H9 (cell line): ENCODE data around the gene SLC33A1. TPM values are rescaled to one million over a fixed set of nuclear protein-coding genes. Genes with fewer than 3 reads are reported as not detected.

Source experiments
- DNase-seq: peaks from one replicate; pipeline ENCODE4 v3.0.0-alpha.2; 2017
- H2AFZ ChIP-seq: one replicate; pipeline ENCODE4 v1.6.1; 2013; ENCODE audit warnings: mild to moderate bottlenecking, low read length, control low read depth, moderate library complexity
- H2AK5ac ChIP-seq: 2 replicates; pipeline ENCODE4 v1.6.1; 2013; ENCODE audit warnings: low read length, control low read depth, mixed read lengths; ENCODE audit not compliant: insufficient read length
- H2BK120ac ChIP-seq: one replicate; pipeline ENCODE4 v1.6.1; 2013; ENCODE audit warnings: low read depth, mild to moderate bottlenecking, low read length, control low read depth, inconsistent platforms; ENCODE audit not compliant: poor library complexity, severe bottlenecking
- H2BK12ac ChIP-seq: 2 replicates; pipeline ENCODE4 v1.6.1; 2013; ENCODE audit warnings: low read length, control low read depth, mixed read lengths, low read depth; ENCODE audit not compliant: insufficient read length
- H2BK15ac ChIP-seq: 2 replicates; pipeline ENCODE4 v1.6.1; 2013; ENCODE audit warnings: low read depth, low read length, control low read depth
- H2BK20ac ChIP-seq: one replicate; pipeline ENCODE4 v1.6.1; 2013; ENCODE audit warnings: low read depth, mild to moderate bottlenecking, low read length, control low read depth, inconsistent platforms; ENCODE audit not compliant: poor library complexity, severe bottlenecking
- H2BK5ac ChIP-seq: 2 replicates; pipeline ENCODE4 v1.6.1; 2013; ENCODE audit warnings: low read length, control low read depth, mixed read lengths; ENCODE audit not compliant: insufficient read length
- H3K14ac ChIP-seq: 2 replicates; pipeline ENCODE4 v1.6.1; 2013; ENCODE audit warnings: low read length, control low read depth; ENCODE audit not compliant: insufficient read depth
- H3K18ac ChIP-seq: 2 replicates; pipeline ENCODE4 v1.6.1; 2013; ENCODE audit warnings: low read depth, mild to moderate bottlenecking, mixed read lengths, low read length, control low read depth; ENCODE audit not compliant: insufficient read length
- H3K23ac ChIP-seq: 2 replicates; pipeline ENCODE4 v1.6.1; 2013; ENCODE audit warnings: low read length, control low read depth, mixed read lengths, low read depth; ENCODE audit not compliant: insufficient read length
- H3K23me2 ChIP-seq: 2 replicates; pipeline ENCODE4 v1.6.1; 2013; ENCODE audit warnings: low read depth, mild to moderate bottlenecking, mixed read lengths, low read length, control low read depth; ENCODE audit not compliant: insufficient read length, poor library complexity, severe bottlenecking
- H3K27ac ChIP-seq: 2 replicates; pipeline ENCODE4 v1.5.1; 2013; ENCODE audit warnings: low read length, control low read depth, mixed read lengths, low read depth; ENCODE audit not compliant: insufficient read length
- H3K27me3 ChIP-seq: 2 replicates; pipeline ENCODE4 v1.6.1; 2013; ENCODE audit warnings: low read length, control low read depth, inconsistent platforms; ENCODE audit not compliant: insufficient read depth
- H3K4ac ChIP-seq: 2 replicates; pipeline ENCODE4 v1.6.1; 2013; ENCODE audit warnings: low read depth, mild to moderate bottlenecking, control low read depth, inconsistent platforms, low read length, moderate library complexity
- H3K4me1 ChIP-seq: 2 replicates; pipeline ENCODE4 v1.6.1; 2013; ENCODE audit warnings: low read length, control low read depth, inconsistent platforms; ENCODE audit not compliant: insufficient read depth
- H3K4me2 ChIP-seq: 2 replicates; pipeline ENCODE4 v1.6.1; 2013; ENCODE audit warnings: low read length, control low read depth, mixed read lengths; ENCODE audit not compliant: insufficient read length, insufficient read depth
- H3K56ac ChIP-seq: 2 replicates; pipeline ENCODE4 v1.6.1; 2013; ENCODE audit warnings: low read depth, mild to moderate bottlenecking, mixed read lengths, low read length, control low read depth; ENCODE audit not compliant: insufficient read length
- H3K79me1 ChIP-seq: 2 replicates; pipeline ENCODE4 v1.6.1; 2013; ENCODE audit warnings: low read depth, mild to moderate bottlenecking, moderate library complexity, low read length, control low read depth, inconsistent platforms; ENCODE audit not compliant: insufficient read depth, poor library complexity, severe bottlenecking
- H3K79me2 ChIP-seq: 2 replicates; pipeline ENCODE4 v1.6.1; 2013; ENCODE audit warnings: low read length, control low read depth, inconsistent platforms; ENCODE audit not compliant: insufficient read depth
- H3K9ac ChIP-seq: 2 replicates; pipeline ENCODE4 v1.6.1; 2013; ENCODE audit warnings: low read length, control low read depth, mixed read lengths; ENCODE audit not compliant: insufficient read length; ENCODE audit errors: extremely low read depth
- H3K9me3 ChIP-seq: one replicate; pipeline ENCODE4 v1.6.1; 2013; ENCODE audit warnings: low read depth, low read length, inconsistent platforms; ENCODE audit not compliant: control insufficient read depth
- H3T11ph ChIP-seq: one replicate; pipeline ENCODE4 v1.6.1; 2013; ENCODE audit warnings: mild to moderate bottlenecking, low read length, control low read depth, inconsistent platforms
- H4K20me1 ChIP-seq: one replicate; pipeline ENCODE4 v1.6.1; 2013; ENCODE audit not compliant: control insufficient read depth, insufficient read length, insufficient read depth
- H4K5ac ChIP-seq: 2 replicates; pipeline ENCODE4 v1.6.1; 2013; ENCODE audit warnings: low read depth, mild to moderate bottlenecking, mixed read lengths, low read length, control low read depth; ENCODE audit not compliant: insufficient read length
- H4K8ac ChIP-seq: replicated peaks from 2 replicates; pipeline ENCODE4 v1.6.1; 2013; ENCODE audit warnings: low read length, control low read depth, mixed read lengths, low read depth; ENCODE audit not compliant: insufficient read length
- H4K91ac ChIP-seq: 2 replicates; pipeline ENCODE4 v1.6.1; 2013; ENCODE audit warnings: low read depth, mild to moderate bottlenecking, moderate library complexity, mixed read lengths, low read length, control low read depth; ENCODE audit not compliant: insufficient read length
- H3K27ac Mint-ChIP-seq, 3 experiments: 2 replicates in 2 of 3; 3 replicates in 1 of 3; pipeline ENCODE4 v1.8.0; 2020 to 2021; ENCODE audit warnings: mixed read lengths in 3 of 3, mild to moderate bottlenecking in 1 of 3, moderate library complexity in 1 of 3
- H3K27me3 Mint-ChIP-seq: 2 replicates; pipeline ENCODE4 v1.8.0; 2021; ENCODE audit warnings: low read depth, mild to moderate bottlenecking, moderate library complexity, mixed read lengths
- H3K36me3 Mint-ChIP-seq, 3 experiments: 2 replicates in 2 of 3; 3 replicates in 1 of 3; pipeline ENCODE4 v1.8.0; 2020 to 2021; ENCODE audit warnings: low read depth in 3 of 3, mixed read lengths in 3 of 3; ENCODE audit not compliant: insufficient read depth in 1 of 3
- H3K4me1 Mint-ChIP-seq, 2 experiments: 2 replicates each; pipeline ENCODE4 v1.8.0; 2020; ENCODE audit warnings: mixed read lengths in 2 of 2
- H3K4me3 Mint-ChIP-seq, 2 experiments: 2 replicates in 1 of 2; 3 replicates in 1 of 2; pipeline ENCODE4 v1.8.0; 2020 to 2021; ENCODE audit warnings: mild to moderate bottlenecking in 2 of 2, mixed read lengths in 2 of 2, moderate library complexity in 1 of 2
- H3K9me3 Mint-ChIP-seq, 2 experiments: 2 replicates in 1 of 2; 3 replicates in 1 of 2; pipeline ENCODE4 v1.8.0; 2020; ENCODE audit warnings: mild to moderate bottlenecking in 2 of 2, mixed read lengths in 2 of 2, moderate library complexity in 1 of 2
- CTCF ChIP-seq: fragments of 200-600 bp; sonication (generic); conservative IDR thresholded peaks from 3 replicates; pipeline ENCODE4 v1.8.0; 2021; ENCODE audit warnings: antibody characterized with exemption, mild to moderate bottlenecking
- WGBS: extraction: QIAGEN DNeasy Blood & Tissue Kit; methylation state at CpG from one replicate; pipeline ENCODE4 v1.1.7; 2013; ENCODE audit warnings: missing lambda C conversion rate, low lambda C conversion rate, mixed read lengths; ENCODE audit not compliant: insufficient read length; ENCODE audit errors: extremely low coverage; 5-methylcytosine and 5-hydroxymethylcytosine counted together
- total RNA-seq: library from RNA; stranded (reverse); gene quantifications from 2 replicates; pipeline ENCODE4 v1.2.1, GENCODE V29; 2021

Gene SLC33A1
- total RNA-seq, 1 experiment from 2014 or later: 15.0 TPM

GRCh38 chr3:155807823-155808222 is 46.4 kb downstream of the SLC33A1 start:
- Histone ChIP-seq H3K23ac (no peak overlapping the region), H4K8ac (no peak overlapping the region), H3K56ac (no peak overlapping the region), H3K79me1 (no peaks in the 10 kb centered on the region), H3K4me1 (peaks cover 4% of the 10 kb centered on the region; the same call in 1 of the 2 replicates), H3K14ac (no peak overlapping the region), H4K91ac (no peak overlapping the region), H2BK20ac (no peak overlapping the region), H2BK5ac (no peak overlapping the region), H4K20me1 (no peaks in the 10 kb centered on the region), H2BK15ac (no peak overlapping the region), H2BK12ac (no peak overlapping the region), H3K79me2 (no peaks in the 10 kb centered on the region), H2AFZ (no peak overlapping the region), H3T11ph (no peak overlapping the region), H2AK5ac (no peak overlapping the region), H3K4ac (no peak overlapping the region), H3K4me2 (no peak overlapping the region), H3K23me2 (no peaks in the 10 kb centered on the region), H2BK120ac (no peak overlapping the region), H3K9me3 (no peaks in the 10 kb centered on the region), H3K18ac (no peak overlapping the region), H3K27ac (no peak overlapping the region), H4K5ac (no peak overlapping the region), H3K27me3 (no peaks in the 10 kb centered on the region), H3K9ac (no peak overlapping the region)
- DNase-seq: no peak
- no peak for TF ChIP-seq CTCF
- Mint-ChIP-seq H3K36me3 (peaks cover 0 to 4% (median 1%) of the 10 kb centered on the region in 3 experiments; a peak in 2 of 7 replicates), H3K4me3 (no peak overlapping the region), H3K4me1 (peaks cover 6% of the 10 kb centered on the region in 2 experiments), H3K27me3 (no peaks in the 10 kb centered on the region), H3K27ac (no peak overlapping the region), H3K9me3 (no peaks in the 10 kb centered on the region)
- WGBS: no CpG with 5 or more reads among the region's 2 CpGs
